Common myeloid progenitor, CD34-positive (primary cell): ENCODE data around the gene SPG21.

ENCODE experiments used
- CTCF ChIA-PET: fragments of 350-600 bp; sonication (Branson Sonifier 250); formaldehyde crosslinking; loops from one replicate; lab custom pipeline; 2021; ENCODE audit warnings: antibody characterized with exemption; lab: Charles Lee
- POLR2A ChIA-PET: fragments of 350-600 bp; sonication (Branson Sonifier 250); formaldehyde crosslinking; loops from one replicate; lab custom pipeline; 2021; ENCODE audit warnings: antibody characterized with exemption; lab: Charles Lee
- DNase-seq, 3 donors: peaks; one replicate each; pipeline versions ENCODE4 v3.0.0 to v3.0.0-alpha.2; 2013
- H3K27ac ChIP-seq, 2 experiments: 1 replicate in 1 of 2; 2 replicates in 1 of 2; pipeline ENCODE4 v1.7.0; 2013; ENCODE audit warnings: inconsistent platforms in 2 of 2, low read length in 2 of 2, mild to moderate bottlenecking in 2 of 2, low read depth in 1 of 2, moderate library complexity in 1 of 2; ENCODE audit not compliant: severe bottlenecking in 2 of 2, insufficient read depth in 1 of 2, poor library complexity in 1 of 2
- H3K27me3 ChIP-seq, 5 experiments: replicated peaks in 2 of 5; 1 replicate in 3 of 5; 2 replicates in 2 of 5; pipeline versions ENCODE4 v1.6.1 to v1.7.0; 2013; ENCODE audit warnings: low read length in 4 of 5, mild to moderate bottlenecking in 2 of 5, moderate library complexity in 2 of 5, inconsistent platforms in 1 of 5; ENCODE audit not compliant: insufficient read depth in 5 of 5, control insufficient read depth in 4 of 5
- H3K36me3 ChIP-seq, 4 experiments: 1 replicate in 2 of 4; 2 replicates in 2 of 4; pipeline versions ENCODE4 v1.6.1 to v1.7.0; 2013; ENCODE audit warnings: low read length in 3 of 4, control low read depth in 1 of 4, mild to moderate bottlenecking in 1 of 4; ENCODE audit not compliant: control insufficient read depth in 4 of 4, insufficient read depth in 4 of 4
- H3K4me1 ChIP-seq, 4 experiments: 1 replicate in 3 of 4; 2 replicates in 1 of 4; pipeline versions ENCODE4 v1.6.1 to v1.7.1; 2013; ENCODE audit warnings: low read length in 3 of 4, mild to moderate bottlenecking in 3 of 4, control low read depth in 1 of 4, inconsistent platforms in 1 of 4, moderate library complexity in 1 of 4; ENCODE audit not compliant: control insufficient read depth in 4 of 4, insufficient read depth in 4 of 4; ENCODE audit errors: control extremely low read depth in 1 of 4
- H3K4me3 ChIP-seq, 7 experiments: 1 replicate in 4 of 7; 2 replicates in 3 of 7; pipeline versions ENCODE4 v1.5.1 to v1.7.0; 2013; ENCODE audit warnings: mild to moderate bottlenecking in 7 of 7, low read length in 6 of 7, moderate library complexity in 6 of 7, inconsistent platforms in 2 of 7, low read depth in 2 of 7, control low read depth in 1 of 7; ENCODE audit not compliant: insufficient read depth in 4 of 7, control insufficient read depth in 1 of 7; ENCODE audit errors: extremely low read depth in 1 of 7
- H3K9me3 ChIP-seq, 5 experiments: 1 replicate in 4 of 5; 2 replicates in 1 of 5; pipeline versions ENCODE4 v1.6.1 to v1.7.1; 2013; ENCODE audit warnings: low read length in 4 of 5, mild to moderate bottlenecking in 2 of 5, inconsistent platforms in 1 of 5, low read depth in 1 of 5, moderate library complexity in 1 of 5; ENCODE audit not compliant: control insufficient read depth in 4 of 5, insufficient read depth in 2 of 5; ENCODE audit errors: control extremely low read depth in 1 of 5
- WGBS: methylation state at CpG from one replicate; pipeline ENCODE4 v1.1.5; 2013; ENCODE audit not compliant: insufficient coverage; 5-methylcytosine and 5-hydroxymethylcytosine counted together

The SPG21 gene

DNA sequence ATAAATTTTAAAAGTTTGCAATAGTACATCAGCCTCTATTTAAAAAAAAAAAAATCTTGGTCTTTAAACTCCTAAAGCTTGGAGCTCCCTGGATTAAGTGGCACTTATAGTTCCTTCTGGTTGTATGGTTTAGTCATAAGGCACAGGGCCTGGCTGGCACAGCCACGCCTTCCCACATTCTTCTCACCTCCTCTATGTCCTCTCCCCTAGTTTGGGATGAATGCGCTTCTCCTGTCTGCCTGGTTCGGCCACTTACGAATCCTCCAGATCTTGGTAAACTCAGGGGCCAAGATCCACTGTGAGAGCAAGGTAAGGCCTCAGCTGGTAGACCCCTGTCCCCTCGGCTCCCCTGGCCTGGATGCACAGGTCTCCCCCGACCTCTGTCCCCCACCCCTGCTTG lies 68.0 kb downstream of the SPG21 start:
- H3K4me1 ChIP-seq = peaks cover 0 to 18% (median 2%) of the 10 kb centered on the region in 4 experiments
- no peak overlapping the region for H3K4me3 ChIP-seq
- DNase-seq = no peak
- ChIA-PET POLR2A (no interaction called here), CTCF (interaction anchor here (0.6 to 1.1 kb wide), 4 partner anchors 16 to 112 kb away, joined by 3 read pairs; no protein-coding TSS in a partner anchor)
- H3K9me3 ChIP-seq = no peaks in the 10 kb centered on the region
- no peak overlapping the region for H3K27ac ChIP-seq
- H3K36me3 ChIP-seq = no peaks in the 10 kb centered on the region
- WGBS = 94% methylated on average over 3 of the region's 6 CpGs
- H3K27me3 ChIP-seq = no peaks in the 10 kb centered on the region

GRCh38 chr15:64919721-64920120 lies 70.0 kb downstream of the SPG21 start:
- DNase-seq = no peak
- ChIA-PET CTCF (interaction anchor here (1.0 kb wide), 1 partner anchor 14 kb away, joined by 3 read pairs; no protein-coding TSS in a partner anchor), POLR2A (no interaction called here)
- 100% methylated on average over 4 of the region's 4 CpGs for WGBS
- Histone ChIP-seq H3K4me1 (peaks cover 0 to 28% (median 13%) of the 10 kb centered on the region in 4 experiments), H3K36me3 (no peaks in the 10 kb centered on the region), H3K27me3 (no peaks in the 10 kb centered on the region), H3K27ac (no peak overlapping the region), H3K4me3 (no peak overlapping the region), H3K9me3 (no peaks in the 10 kb centered on the region)

DNA sequence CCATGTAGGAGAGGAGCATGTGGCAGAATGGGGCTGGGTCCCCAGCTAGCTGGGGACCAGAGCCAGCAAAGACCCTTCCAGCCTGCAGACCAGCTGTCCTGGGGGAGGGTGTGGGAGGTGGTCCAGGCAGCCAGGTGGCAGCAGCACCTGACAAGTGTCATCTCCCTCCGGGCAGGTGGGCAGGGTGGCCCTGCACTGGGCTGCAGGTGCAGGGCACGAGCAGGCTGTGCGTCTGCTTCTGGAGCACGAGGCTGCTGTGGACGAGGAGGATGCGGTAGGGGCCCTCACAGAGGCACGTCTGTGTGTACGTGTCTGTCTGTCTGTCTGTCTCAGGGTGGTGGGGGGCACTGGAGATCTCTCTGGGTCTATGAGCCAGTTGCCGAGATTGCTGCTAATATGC lies 72.5 kb downstream of the SPG21 start:
- Histone ChIP-seq H3K36me3 (no peaks in the 10 kb centered on the region), H3K4me1 (peaks cover 0 to 25% (median 14%) of the 10 kb centered on the region in 4 experiments), H3K27me3 (peaks cover 0 to 3% (median 0%) of the 10 kb centered on the region in 5 experiments), H3K27ac (no peak overlapping the region), H3K9me3 (no peaks in the 10 kb centered on the region), H3K4me3 (no peak overlapping the region)
- no peak for DNase-seq
- POLR2A ChIA-PET = no interaction called here
- 94% methylated on average over 8 of the region's 9 CpGs for WGBS
- CTCF ChIA-PET = interaction anchor here (2.4 kb wide), 1 partner anchor 11 kb away, joined by 10 read pairs; no protein-coding TSS in a partner anchor

GRCh38 chr15:64916365-64916764 lies 73.3 kb downstream of the SPG21 start:
- peaks cover 0 to 7% (median 0%) of the 10 kb centered on the region in 5 experiments for H3K27me3 ChIP-seq
- CTCF ChIA-PET = interaction anchor here (2.4 kb wide), 1 partner anchor 10 kb away, joined by 10 read pairs; no protein-coding TSS in a partner anchor
- DNase-seq = peak in 1 of 3 donors; percentile 30
- no peak overlapping the region for H3K4me3 ChIP-seq
- peaks cover 0 to 33% (median 21%) of the 10 kb centered on the region in 4 experiments for H3K4me1 ChIP-seq
- WGBS = 100% methylated on average over 2 of the region's 2 CpGs
- H3K27ac ChIP-seq = no peak overlapping the region
- H3K36me3 ChIP-seq = no peaks in the 10 kb centered on the region
- H3K9me3 ChIP-seq = no peaks in the 10 kb centered on the region
- POLR2A ChIA-PET = interaction anchor here (0.6 kb wide), 1 partner anchor 18 kb away, joined by 3 read pairs; no protein-coding TSS in a partner anchor

DNA sequence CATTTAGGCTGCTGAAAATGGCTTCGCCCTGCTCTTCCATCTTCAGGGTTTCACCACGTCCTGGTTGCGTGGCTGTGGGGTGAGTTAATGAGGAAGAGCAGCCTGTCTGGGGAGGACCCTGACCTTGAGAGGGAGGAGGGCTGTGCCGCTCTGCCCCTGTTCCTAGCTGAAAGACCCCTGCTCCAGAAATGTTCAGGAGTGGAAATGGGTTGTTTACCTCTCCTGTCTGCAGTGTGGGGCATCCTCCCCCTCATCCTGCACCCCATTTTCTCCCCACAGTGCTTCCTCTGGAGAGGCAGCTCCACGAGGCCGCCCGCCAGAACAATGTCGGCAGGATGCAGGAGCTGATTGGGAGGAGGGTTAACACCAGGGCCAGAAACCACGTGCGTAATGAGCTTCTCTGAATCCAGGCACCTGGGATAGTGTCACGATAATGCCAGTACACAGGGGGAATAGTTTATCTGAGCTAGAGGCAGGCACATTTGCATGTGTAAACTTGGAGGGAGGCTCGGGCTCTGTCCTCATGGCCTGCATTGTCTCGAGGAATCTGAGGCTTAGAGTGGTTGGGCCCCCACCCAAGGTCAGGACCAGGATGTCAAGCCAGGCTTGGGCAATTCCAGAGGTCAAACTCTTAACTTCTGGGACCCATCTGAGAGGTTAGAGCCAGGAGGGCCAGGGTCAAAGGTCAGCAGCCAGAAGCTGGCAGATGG lies 74.0 kb downstream of the SPG21 start:
- Histone ChIP-seq H3K9me3 (no peaks in the 10 kb centered on the region), H3K4me3 (no peak overlapping the region), H3K27ac (no peak overlapping the region), H3K27me3 (peaks cover 0 to 9% (median 4%) of the 10 kb centered on the region in 5 experiments), H3K4me1 (peaks cover 0 to 37% (median 24%) of the 10 kb centered on the region in 4 experiments), H3K36me3 (no peaks in the 10 kb centered on the region)
- 44% methylated on average over 9 of the region's 13 CpGs for WGBS
- DNase-seq = no peak
- ChIA-PET POLR2A (no interaction called here), CTCF (interaction anchor here (1.0 to 2.4 kb wide), 2 partner anchors 9 to 80 kb away, joined by 4 to 10 read pairs; no protein-coding TSS in a partner anchor)
